A549 (cell line): ENCODE measurements around the gene LRRC75B. TPM values are rescaled to one million over a fixed set of nuclear protein-coding genes. Genes with fewer than 3 reads are reported as not detected.
"Not testable (repeated sequence)": the region's sequence is repeated elsewhere in the genome, so short reads cannot be mapped to it uniquely, and the experiment has no call there.

Experiments used
- ATAC-seq, 2 experiments: fragments of 200-7000 bp in 1 of 2; fragments of >200 bp in 1 of 2; cut with Nextera tagmentation in 1 of 2; cut with Tn5 transposase in 1 of 2; 3 replicates each; pipeline versions ENCODE4 v1.8.0 to v1.9.1; 2018 to 2020; ENCODE audit warnings: mild to moderate bottlenecking in 1 of 2, moderate library complexity in 1 of 2
- CTCF ChIA-PET: fragments of 300-600 bp; sonication (Branson Sonifier 250); formaldehyde crosslinking; extraction: SDS; loops from one replicate; lab custom pipeline; 2021; ENCODE audit warnings: antibody characterized with exemption, inconsistent platforms; lab: Yijun Ruan, JAX
- POLR2A ChIA-PET: fragments of 350-600 bp; formaldehyde crosslinking; extraction: SDS; loops from one replicate; lab custom pipeline; 2021; ENCODE audit warnings: antibody characterized with exemption, inconsistent platforms; lab: Yijun Ruan, JAX
- DNase-seq, 2 experiments: peaks; one replicate each; pipeline versions ENCODE4 v3.0.0 to v3.0.0-alpha.2; 2011 to 2016; ENCODE audit warnings: low read depth in 1 of 2, low spot score in 1 of 2
- FAIRE-seq: peaks from 2 replicates; lab custom pipeline; 2011; peaks lifted over from hg19 to GRCh38; lab: Jason Lieb, UNC
- H3K27ac ChIP-seq, 2 experiments: fragments of >200 bp; sonication (Bioruptor Twin); formaldehyde crosslinking; 3 replicates each; pipeline ENCODE4 v1.5.1; 2016 to 2017
- H3K4me1 ChIP-seq: fragments of >200 bp; sonication (Bioruptor Twin); formaldehyde crosslinking; 3 replicates; pipeline ENCODE4 v1.6.1; 2016
- H3K4me2 ChIP-seq: fragments of >200 bp; sonication (Bioruptor Twin); formaldehyde crosslinking; 3 replicates; pipeline ENCODE4 v1.6.1; 2016
- H3K4me3 ChIP-seq: fragments of >200 bp; sonication (Bioruptor Twin); formaldehyde crosslinking; 3 replicates; pipeline ENCODE4 v1.5.1; 2016
- H3K9me3 ChIP-seq: fragments of >200 bp; sonication (Bioruptor Twin); formaldehyde crosslinking; 3 replicates; pipeline ENCODE4 v1.6.1; 2016
- FOSB ChIP-seq: fragments of 250-450 bp; sonication (Bioruptor Pico); IDR thresholded peaks from 2 replicates; pipeline ENCODE4 v1.5.0; 2020; ENCODE audit warnings: mild to moderate bottlenecking, moderate library complexity
- HOXB5 ChIP-seq: fragments of 250-450 bp; sonication (Bioruptor Pico); IDR thresholded peaks from 2 replicates; pipeline ENCODE4 v1.5.0; 2020; ENCODE audit warnings: mild to moderate bottlenecking, moderate library complexity
- JUN ChIP-seq, 2 experiments: fragments of >200 bp; sonication (Bioruptor Twin); formaldehyde crosslinking; IDR thresholded peaks; 2 replicates in 1 of 2; 3 replicates in 1 of 2; pipeline ENCODE4 v1.6.1; 2016 to 2017
- PHF8 ChIP-seq: fragments of 200-600 bp; sonication (generic); IDR thresholded peaks from 2 replicates; pipeline ENCODE4 v1.6.1; 2016; ENCODE audit warnings: low read depth, mild to moderate bottlenecking, antibody characterized with exemption, moderate library complexity, borderline replicate concordance
- POLR2A ChIP-seq: IDR thresholded peaks from 2 replicates; pipeline ENCODE4 v1.6.1; 2012; ENCODE audit warnings: mild to moderate bottlenecking, low read length
- POLR2AphosphoS2 ChIP-seq: conservative IDR thresholded peaks from 2 replicates; pipeline ENCODE4 v1.6.1; 2012; ENCODE audit warnings: low read length, improper control_type of control experiment, inconsistent platforms
- WGBS: methylation state at CpG from one replicate; pipeline ENCODE4 v1.1.6; 2017; ENCODE audit errors: missing lambda C conversion rate; 5-methylcytosine and 5-hydroxymethylcytosine counted together
- polyA minus RNA-seq: library from RNA; depleted of rRNA, polyadenylated mRNA; stranded (reverse); fragments of >200 nt; gene quantifications from 2 replicates; pipeline ENCODE4 v1.2.3, GENCODE V29; 2011; rRNA and poly(A)+ RNA removed
- polyA plus RNA-seq, 4 experiments: library from polyadenylated mRNA; depleted of rRNA in 3 of 4; stranded (reverse); fragments of >200 nt; fragmentation: RNase III in 1 of 4; extraction: RNeasy Plus Mini Kit Qiagen cat#74134 plus additional on column Dnase treatment in 1 of 4; gene quantifications; 2 replicates in 3 of 4; 3 replicates in 1 of 4; pipeline ENCODE4 v1.2.3, GENCODE V29; 2011 to 2017
- TF ChIP-seq, protein P1 (sequence below): IDR thresholded peaks from 2 replicates; pipeline ENCODE4 v1.6.1; 2012

The LRRC75B gene, protein sequence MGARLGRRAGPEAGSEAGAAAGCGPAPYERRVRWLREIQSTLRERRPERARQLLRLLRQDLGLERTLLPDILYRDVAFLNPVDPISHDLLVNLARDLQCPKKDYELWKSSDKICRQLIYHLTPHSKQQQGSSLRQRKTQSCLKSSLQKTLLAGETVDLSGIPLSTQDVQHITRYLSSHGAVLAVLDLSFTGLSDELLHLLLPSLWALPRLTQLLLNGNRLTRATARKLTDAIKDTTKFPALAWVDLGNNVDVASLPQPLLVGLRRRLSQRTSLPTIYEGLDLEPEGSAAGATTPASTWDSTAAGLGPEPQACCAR
- 5.3 and 6.2 TPM in 2 replicates for polyA plus RNA-seq (2011; rRNA removed)
- polyA plus RNA-seq (2012; cell fraction: cytosol; rRNA removed) = 9.7 and 13.7 TPM in 2 replicates
- polyA plus RNA-seq (2012; cell fraction: nucleus; rRNA removed) = 40.9 and 50.7 TPM in 2 replicates
- polyA plus RNA-seq (2017; fragmentation: RNase III; extraction: RNeasy Plus Mini Kit Qiagen cat#74134 plus additional on column Dnase treatment) = 5.5 to 8.3 TPM (median 7.1 TPM) in 3 replicates
- 5.1 and 7.3 TPM in 2 replicates for polyA minus RNA-seq

DNA sequence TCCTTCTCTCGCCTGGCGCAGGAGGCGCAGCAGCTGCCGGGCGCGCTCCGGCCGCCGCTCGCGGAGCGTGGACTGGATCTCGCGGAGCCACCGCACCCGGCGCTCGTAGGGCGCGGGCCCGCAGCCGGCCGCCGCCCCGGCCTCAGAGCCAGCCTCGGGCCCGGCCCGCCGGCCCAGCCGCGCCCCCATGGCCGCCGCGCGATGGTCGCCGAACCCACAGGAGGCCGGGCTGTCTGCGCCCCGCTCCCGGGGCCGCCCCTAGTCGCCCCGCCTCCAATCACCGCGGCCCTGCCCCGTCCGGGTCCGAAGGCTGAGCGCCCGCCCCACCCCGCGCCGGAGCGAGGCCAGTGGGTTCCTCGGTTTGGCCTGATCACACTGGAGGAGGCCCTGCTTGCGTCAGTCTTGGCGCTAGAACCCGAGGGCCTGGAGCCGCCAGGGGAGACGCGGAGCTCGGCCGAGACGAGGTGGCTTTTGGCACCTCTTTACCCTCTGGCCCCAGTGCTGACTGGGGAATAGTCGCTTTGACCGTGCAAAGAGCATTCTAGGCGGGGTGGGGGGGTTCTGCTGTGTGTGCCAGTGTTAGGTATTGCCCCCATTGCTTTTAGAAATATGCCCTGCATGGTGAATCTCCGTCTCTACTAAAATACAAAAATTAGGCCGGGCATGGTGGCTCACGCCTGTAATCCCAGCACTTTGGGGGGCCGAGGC, at the start of gene LRRC75B:
Gene LRRC75B, minus strand, starts transcription at position 223 of the 708 bp plus-strand sequence. Its CDS starts 34 bp downstream, at position 189.
- ChIA-PET POLR2A (interaction anchor here (0.6 to 0.7 kb wide), 2 partner anchors 11 to 17 kb away, joined by 3 to 7 read pairs; no protein-coding TSS in a partner anchor), CTCF (no interaction called here)
- 57% methylated on average over 5 of the region's 72 CpGs for WGBS
- ATAC-seq = peak; percentile 89 to 95
- TF ChIP-seq FOSB (no peak), POLR2AphosphoS2 (no peak), POLR2A (peak; percentile 68), HOXB5 (CRISPR knock-in tag) (no peak), JUN (IDR thresholded peaks at IDR 0.05) (peak in 1 of 2 experiments; percentile 57; a peak in 1 of 5 replicates), PHF8 (peak; percentile 19; the same call in 1 of the 2 replicates)
- TF ChIP-seq, protein P1, sequence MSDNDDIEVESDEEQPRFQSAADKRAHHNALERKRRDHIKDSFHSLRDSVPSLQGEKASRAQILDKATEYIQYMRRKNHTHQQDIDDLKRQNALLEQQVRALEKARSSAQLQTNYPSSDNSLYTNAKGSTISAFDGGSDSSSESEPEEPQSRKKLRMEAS = peak; percentile 38; the same call in 1 of the 2 replicates
- TF ChIP-seq, all 56 proteins: peak for 4
- no peaks in the 10 kb centered on the region for H3K9me3 ChIP-seq
- peak within 1 kb of the TSS; percentile 89 to 100 for H3K27ac ChIP-seq
- peak within 1 kb of the TSS; percentile 94 for H3K4me2 ChIP-seq
- FAIRE-seq (no peak), DNase-seq (peak; percentile 80 to 82)
- H3K4me1 ChIP-seq = peaks cover 15% of the 10 kb centered on the region
- peak within 1 kb of the TSS; percentile 79 for H3K4me3 ChIP-seq

DNA sequence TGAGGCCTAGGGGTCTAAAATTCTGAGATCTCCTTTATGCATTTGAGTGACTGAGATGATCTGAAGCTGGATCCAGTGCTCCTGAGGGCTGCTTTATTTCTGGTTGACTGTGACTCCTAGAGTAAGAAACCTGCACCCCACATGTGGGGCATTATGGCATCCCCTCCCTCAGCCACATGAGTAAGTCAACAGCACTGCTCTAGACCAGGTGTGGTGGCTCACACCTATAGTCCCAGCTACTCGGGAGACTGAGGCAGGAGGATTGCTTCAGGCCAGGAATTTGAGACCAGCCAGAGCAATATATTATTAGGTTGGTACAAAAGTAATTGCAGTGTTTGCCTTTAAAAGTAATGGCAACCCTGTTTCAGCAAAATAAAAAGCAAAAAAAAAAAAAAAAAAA, 49.4 kb upstream of the LRRC75B start:
- H3K4me2 ChIP-seq, POLR2A ChIA-PET, H3K4me3 ChIP-seq, H3K27ac ChIP-seq, CTCF ChIA-PET, FAIRE-seq, DNase-seq, H3K4me1 ChIP-seq, H3K9me3 ChIP-seq, ATAC-seq: not testable (repeated sequence)
- WGBS = 20% methylated on average over 1 of the region's 1 CpG

DNA sequence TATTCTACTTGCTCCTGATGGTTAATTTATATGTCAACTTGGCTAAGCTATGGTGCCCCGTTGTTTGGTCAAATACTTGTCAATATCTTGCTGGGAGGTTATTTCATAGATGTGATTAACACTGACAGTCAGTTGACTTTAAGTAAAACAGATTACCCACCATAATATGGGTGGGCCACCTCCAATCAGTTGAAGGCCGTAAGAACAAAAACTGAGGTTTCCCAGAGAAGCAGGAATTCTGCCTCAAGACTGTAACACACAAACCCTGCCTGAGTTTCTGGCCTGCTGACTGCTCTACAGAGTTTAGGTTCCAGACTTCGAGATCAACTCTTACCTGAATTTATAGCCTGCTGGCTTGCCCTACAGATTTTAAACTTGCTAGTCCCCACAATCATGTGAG, 43.6 kb upstream of the LRRC75B start:
- WGBS = 81% methylated on average over 3 of the region's 3 CpGs
- H3K4me3 ChIP-seq, FAIRE-seq, H3K4me1 ChIP-seq, DNase-seq, POLR2A ChIA-PET, ATAC-seq, H3K27ac ChIP-seq, H3K4me2 ChIP-seq, H3K9me3 ChIP-seq: not testable (repeated sequence)
- CTCF ChIA-PET = interaction anchor here (0.7 kb wide), 1 partner anchor 70 kb away, joined by 5 read pairs; no protein-coding TSS in a partner anchor

DNA sequence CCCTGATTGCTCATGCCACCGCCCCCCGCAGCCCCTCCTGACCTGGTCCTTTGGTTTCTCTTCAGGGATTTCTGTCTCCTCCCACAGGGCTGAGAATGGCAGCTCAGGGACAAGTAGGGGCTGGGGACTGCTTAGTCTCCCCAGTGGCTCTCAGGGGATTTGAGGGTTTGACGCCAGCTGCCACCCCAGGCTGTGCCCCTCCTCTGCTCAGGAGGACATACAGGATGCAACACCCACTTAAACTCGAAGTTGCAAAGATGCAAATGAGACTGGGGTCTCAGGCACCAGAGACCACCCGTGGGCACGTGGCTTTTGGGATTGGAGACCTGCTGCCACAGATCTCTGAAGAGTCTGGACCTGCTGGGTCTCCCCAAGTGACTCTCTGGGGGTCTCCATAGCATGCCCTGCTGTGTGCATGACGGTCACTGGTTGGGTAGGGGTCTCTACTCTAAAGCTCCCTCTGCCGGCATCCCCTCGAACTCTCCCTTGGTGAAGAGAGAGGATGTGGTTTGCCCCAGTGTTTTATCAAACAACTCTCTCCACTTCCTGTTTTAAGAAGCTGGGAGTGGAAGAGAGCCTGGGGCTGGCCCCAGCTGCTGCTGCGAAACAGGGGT, 42.0 kb upstream of the LRRC75B start:
- H3K4me3 ChIP-seq, H3K27ac ChIP-seq, ATAC-seq, DNase-seq, H3K4me2 ChIP-seq, CTCF ChIA-PET, H3K9me3 ChIP-seq, FAIRE-seq, POLR2A ChIA-PET, H3K4me1 ChIP-seq: not testable (repeated sequence)
- 41% methylated on average over 8 of the region's 10 CpGs for WGBS

DNA sequence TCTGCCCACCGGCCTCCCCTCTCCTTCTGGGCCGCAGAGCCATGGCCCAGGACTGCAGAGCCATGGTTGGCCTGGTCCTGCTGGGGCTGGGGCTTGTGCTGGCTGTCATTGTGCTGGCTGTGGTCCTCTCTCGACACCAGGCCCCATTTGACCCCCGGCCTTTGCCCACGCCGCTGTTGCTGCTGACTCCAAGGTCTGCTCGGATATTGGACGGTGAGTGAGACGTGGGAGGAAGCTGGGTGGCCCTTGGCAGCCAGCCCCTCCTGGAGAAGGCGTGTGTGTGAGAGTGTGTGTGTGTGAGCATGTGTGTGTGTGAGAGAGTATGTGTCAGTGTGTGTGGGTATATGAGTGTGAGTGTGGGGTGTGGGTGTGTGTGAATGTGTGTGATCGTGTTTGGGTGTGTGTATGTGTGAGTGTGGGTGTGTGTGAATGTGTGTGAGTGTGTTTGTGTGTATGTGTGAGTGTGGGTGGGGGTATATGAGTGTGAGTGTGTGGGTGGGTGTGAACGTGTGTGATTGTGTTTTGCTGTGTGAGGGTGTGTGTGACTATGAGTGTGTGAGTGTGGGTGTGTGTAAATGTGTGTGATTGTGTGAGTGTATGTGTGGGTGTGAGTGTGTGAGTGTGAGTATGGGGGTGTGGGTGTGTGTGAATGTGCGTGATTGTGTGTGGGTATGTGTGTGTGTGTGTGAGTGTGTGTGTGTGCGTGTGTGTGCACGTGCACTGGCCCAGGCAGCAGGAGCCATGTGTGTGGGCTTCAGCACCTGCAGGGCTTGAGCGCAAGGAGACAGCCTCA, 40.6 kb upstream of the LRRC75B start:
- H3K4me2 ChIP-seq, ATAC-seq, CTCF ChIA-PET, H3K4me3 ChIP-seq, DNase-seq, FAIRE-seq, H3K4me1 ChIP-seq, H3K27ac ChIP-seq, H3K9me3 ChIP-seq, POLR2A ChIA-PET: not testable (repeated sequence)
- 81% methylated on average over 10 of the region's 16 CpGs for WGBS

DNA sequence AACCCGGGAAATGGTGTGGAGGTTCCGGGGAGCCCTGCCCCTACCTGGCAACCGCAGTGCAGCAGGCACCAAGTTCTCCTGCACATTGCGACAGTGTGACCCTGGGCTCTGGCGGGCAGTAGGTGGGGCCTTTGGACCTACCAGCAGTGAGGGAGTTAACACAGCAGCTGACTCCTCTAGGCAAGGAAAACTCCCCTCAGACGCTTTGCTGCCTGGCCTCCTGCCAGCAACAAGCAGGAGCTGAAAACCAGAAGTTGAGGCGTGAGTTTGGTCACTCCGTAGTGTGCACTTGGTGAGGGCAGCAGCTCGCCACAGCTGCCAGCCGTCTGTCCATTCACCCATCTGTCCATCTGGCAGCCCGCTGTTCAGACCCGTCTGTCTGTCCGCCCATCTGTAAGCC, 39.8 kb upstream of the LRRC75B start:
- H3K4me2 ChIP-seq, H3K4me1 ChIP-seq, FAIRE-seq, POLR2A ChIA-PET, DNase-seq, H3K27ac ChIP-seq, ATAC-seq, H3K9me3 ChIP-seq, H3K4me3 ChIP-seq: not testable (repeated sequence)
- whole genome bisulfite sequencing = 91% methylated on average over 4 of the region's 13 CpGs
- CTCF ChIA-PET = interaction anchor here (1.2 kb wide), 1 partner anchor 131 kb away, joined by 3 read pairs; no protein-coding TSS in a partner anchor

DNA sequence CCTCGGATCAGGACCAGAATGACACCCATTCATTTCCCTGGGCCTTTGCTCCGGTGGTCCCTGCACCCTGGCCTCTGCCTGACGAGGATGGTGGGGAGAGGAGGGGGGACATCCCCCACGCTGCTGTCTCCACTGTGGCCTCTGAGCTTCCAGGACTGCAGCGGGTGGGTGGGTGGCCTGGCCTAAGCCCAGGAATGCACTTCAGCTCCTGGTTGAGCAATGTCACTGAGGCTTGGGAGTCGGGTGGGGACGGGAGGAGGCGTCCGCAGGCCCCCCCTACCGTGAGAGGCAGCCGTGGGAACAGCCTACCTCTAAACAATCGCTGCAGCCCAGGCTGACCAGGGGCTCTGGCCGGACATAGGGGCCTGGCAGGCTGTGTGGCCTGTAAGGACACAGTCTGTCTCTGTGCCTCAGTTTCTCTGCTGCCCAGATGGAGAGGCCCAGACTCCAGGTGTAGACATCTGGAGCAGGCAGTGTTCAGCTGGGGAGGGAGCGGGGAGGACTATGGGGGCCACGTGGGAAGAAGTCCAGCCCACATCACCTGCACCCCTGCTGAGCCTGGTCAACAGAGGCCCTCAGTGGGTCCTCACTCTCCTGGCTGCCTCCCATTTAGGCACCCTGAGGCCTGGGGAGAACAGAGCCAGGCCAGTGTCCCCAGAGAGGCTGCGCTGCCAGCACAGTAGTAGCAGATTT, 38.7 kb upstream of the LRRC75B start:
- CTCF ChIA-PET = interaction anchor here (1.2 kb wide), 1 partner anchor 132 kb away, joined by 3 read pairs; no protein-coding TSS in a partner anchor
- H3K27ac ChIP-seq, H3K9me3 ChIP-seq, ATAC-seq, POLR2A ChIA-PET, H3K4me3 ChIP-seq, H3K4me2 ChIP-seq, H3K4me1 ChIP-seq, FAIRE-seq, DNase-seq: not testable (repeated sequence)
- 75% methylated on average over 2 of the region's 16 CpGs for WGBS

DNA sequence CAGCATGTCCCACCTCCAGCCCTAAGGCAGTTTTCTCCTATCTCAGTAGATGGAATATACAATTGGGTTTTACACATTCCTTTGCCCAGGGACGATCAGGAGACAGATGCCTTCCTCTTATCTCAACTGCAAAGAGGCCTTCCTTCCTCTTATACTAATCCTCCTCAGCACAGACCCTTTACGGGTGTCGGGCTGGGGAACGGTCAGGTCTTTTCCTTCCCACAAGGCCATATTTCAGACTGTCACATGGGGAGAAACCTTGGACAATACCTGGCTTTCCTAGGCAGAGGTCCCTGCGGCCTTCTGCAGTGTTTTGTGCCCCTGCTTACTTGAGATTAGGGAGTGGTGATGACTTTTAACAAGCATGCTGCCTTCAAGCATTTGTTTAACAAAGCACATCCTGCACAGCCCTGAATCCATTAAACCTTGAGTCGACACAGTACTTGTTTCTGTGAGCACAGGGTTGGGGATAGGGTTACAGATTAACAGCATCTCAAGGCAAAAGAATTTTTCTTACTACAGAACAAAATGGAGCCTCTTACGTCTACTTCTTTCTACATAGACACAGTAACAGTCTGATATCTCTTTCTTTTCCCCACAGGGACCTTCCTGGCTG, 38.0 kb upstream of the LRRC75B start:
- POLR2A ChIA-PET, H3K4me3 ChIP-seq, CTCF ChIA-PET, H3K9me3 ChIP-seq, ATAC-seq, H3K4me2 ChIP-seq, H3K4me1 ChIP-seq, H3K27ac ChIP-seq, FAIRE-seq, DNase-seq: not testable (repeated sequence)
- 39% methylated on average over 7 of the region's 7 CpGs for WGBS
